Eye (tissue), 1 donor: ENCODE measurements around the gene PGR.
A peak's percentile ranks its signal among the peaks of the same experiment; 100 is the strongest.

Experiments used
- DNase-seq: peaks from one replicate; pipeline ENCODE4 v3.0.0-alpha.2; 2015

Gene PGR

GRCh38 chr11:101129203-101129943 lies at the start of gene PGR:
Gene PGR (minus strand): TSS chr11:101129813. CDS start chr11:101129070, 743 bp downstream.
- peak; percentile 75 for DNase-seq

GRCh38 chr11:101176381-101176780 lies 46.8 kb upstream of the PGR start:
- DNase-seq: no peak

DNA sequence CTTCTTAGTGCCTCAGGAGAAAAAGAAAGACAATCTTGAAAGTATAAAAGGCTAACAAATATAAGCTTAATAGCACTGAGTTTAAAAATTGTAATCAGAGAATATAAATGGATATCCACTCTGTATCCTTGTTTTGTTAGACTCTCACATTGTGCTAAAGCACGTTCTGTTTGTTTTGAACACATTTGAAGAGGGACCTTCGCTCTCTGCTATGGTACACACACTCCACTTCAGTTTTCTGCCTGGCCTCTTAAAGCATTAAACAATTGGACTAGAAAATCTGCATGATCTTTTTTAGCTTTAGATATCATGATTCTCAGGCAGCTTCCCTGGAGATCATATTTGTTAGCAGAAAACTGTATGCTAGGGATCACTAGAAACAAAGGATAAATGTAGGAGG lies 40.3 kb upstream of the PGR start:
- no peak for DNase-seq

DNA sequence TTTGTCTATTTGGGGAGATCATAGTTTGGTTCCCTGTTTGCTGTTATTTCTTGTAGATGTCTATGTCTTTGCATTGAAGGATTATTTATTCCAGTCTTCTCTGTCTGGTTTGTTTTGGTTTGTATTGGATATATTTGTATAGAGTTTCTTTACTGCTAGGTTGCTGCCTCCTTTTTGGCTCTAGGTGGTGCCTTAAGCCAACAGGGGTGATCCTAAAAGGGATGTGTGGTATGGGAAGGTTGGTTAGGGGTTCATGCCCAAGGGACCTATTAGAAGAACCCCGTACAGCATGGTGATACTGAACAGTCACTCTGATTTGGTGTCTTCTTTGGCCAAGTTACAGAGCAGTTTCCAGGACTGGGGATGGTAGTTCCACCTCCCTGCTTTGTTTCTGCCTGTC lies 36.4 kb upstream of the PGR start:
- no peak for DNase-seq

DNA sequence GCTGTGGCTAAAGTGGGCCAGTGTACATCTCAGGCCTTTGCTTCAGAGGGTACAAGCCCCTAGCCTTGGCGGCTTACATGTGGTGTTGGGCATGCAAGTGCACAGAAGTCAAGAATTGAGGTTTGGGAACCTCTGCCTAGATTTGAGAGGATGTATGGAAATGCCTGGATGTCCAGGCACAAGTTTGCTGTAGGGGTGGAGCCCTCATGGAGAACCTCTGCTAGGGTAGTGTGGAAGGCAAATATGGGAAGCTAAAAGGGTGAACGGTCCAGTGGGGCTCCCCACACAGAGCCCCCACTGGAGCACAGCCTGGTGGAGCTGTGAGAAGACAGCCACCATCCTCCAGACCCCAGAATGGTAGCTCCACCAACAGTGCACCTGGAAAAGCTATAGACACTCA lies 28.5 kb upstream of the PGR start:
- no peak for DNase-seq

DNA sequence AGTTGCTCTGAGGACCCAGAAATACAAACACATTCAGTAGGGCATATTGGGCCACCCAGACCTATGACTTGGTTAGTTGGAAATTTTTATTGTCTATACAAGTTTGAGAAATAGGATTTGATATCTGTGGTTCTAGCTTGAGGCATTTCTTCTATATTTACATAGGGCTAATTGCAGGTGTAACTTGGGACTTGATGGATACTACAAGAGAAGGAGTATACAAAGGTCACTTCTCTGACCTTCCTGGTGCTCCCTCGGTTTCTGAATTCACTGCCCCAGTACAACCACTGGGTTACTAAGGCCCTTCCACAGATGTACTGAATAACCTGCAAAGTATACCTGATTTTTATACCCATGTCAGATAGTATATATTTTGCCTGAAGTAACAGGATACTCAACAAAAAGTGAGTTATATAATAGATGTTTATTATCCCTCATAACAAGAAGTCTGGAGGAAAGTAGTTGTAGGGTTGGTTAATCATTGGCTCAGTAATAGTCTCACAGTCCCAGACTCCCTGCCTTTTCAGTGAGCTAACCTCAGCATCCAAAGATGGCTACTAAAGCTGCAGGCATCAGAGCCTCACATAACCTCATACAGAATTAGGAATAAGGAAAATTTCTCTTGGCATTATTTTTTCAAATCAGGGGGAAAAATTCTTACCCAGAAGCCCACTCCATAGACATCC lies 8.8 kb upstream of the PGR start:
- no peak for DNase-seq

DNA sequence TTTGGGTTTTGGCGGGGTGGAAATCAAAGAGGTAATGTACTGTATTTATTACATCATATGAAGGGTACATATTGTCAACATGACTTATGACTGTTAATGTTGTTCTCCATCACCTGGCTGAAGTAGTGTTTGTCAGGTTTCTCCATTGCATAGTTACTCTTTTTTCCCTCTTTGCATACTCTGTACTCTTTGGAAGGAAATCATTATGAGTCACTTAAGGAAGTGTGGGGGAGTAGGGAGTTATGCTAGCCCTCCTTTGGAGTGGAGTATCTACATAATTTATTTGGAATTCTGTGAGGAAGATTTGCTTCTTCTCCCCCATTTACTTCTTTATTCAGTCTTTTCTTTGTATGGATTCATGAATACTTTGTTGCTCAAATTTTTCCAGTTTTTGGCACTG lies 3.6 kb upstream of the PGR start:
- no peak for DNase-seq

GRCh38 chr11:101128571-101129202 lies 926 bp downstream of the PGR start:
- DNase-seq: no peak

DNA sequence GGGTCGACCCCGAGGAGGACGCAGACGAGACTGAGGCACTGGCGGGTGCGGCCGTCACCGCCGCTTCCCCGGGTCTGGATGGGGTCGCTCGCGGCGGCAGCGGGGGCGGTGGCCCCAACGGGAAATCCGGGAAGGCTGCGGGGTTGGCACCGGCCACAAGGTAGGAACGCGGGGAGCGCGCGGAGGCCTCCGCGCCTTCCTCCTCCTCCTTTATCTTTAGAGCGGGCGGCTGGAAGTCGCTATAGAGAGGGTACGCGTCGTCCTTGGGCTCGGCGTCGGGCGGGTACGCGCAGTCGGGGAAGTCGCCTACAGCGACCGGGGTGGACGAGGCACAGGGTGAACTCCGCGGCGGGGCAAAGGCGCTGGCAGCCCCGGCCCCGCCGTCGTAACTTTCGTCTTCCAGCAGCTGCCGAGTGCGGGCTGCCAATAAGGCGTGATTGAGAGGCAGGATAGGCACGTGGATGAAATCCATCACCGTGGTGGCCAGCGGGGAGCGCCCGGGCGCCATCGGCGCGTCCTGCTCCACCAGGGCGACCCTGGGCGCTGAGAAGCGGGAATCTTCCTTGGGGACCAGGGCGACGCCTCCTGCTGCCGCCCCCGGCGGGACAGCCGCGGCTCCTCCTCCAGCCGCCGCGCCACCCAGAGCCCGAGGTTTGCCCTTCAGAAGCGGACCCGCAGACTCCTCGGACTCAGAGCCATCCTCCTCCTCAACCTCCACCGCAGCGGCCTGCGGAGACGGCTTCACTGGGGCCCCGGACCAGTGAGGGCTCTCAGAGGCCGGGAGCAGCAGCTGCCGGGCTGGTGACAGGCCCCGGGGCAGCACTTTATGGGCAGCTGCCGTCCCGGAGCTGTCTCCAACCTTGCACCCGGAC lies 1.7 kb downstream of the PGR start:
- DNase-seq: peak; percentile 74

- DNase-seq: peak; percentile 61
These were observed 2.4 kb downstream of the PGR start for GRCh38 chr11:101127197-101127698.

DNA sequence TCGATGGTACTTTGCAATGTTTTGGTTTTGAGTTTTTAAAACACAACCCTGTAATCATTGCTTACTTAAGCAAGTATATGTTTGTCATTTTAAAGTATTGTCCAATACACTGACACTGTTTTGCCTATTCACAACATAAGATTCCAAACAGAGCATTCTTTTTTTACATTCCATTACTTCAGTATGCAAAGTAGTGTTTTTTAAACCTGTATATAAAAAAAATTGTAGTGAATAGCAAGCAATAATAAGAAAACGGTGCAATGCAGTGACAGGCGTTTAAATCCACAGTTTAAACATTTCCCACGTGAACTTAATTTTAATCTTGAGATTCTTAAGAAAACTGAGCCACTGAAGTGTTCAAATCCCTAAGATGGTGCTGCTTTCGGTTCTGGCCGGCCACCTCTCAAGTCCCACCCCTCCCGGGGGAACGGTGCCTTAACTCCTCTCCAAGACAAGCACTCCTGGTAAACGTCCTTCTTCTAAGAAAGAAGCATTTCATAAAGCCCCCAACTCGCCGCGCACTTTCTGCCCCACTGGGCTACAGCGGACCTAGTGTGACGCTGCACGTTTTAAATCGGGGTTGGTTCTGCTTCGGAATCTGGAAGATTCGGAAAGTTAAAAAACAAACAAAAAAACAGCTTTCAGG lies 2.9 kb downstream of the PGR start:
- DNase-seq: peak; percentile 24

- no peak for DNase-seq
These were observed 13.9 kb downstream of the PGR start for GRCh38 chr11:101115671-101116160.

DNA sequence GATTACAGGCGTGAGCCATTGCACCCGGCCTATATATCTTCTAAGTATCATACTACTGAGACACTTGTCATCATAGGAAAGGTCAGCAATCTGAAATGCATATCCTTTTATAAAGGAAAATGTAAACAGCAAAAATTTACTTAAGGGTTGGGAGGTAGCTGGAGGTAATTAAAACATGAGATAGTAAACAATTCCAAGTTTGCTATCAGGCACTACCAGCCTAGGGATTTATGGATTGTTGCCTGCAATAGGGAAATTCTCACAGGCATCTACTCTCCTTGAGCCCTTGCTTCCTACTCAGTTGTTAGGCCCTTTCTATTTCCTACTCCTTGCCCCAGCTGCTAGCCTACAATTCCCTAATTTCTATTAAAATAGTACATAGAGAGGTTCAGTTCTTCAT lies 16.1 kb downstream of the PGR start:
- DNase-seq: no peak

GRCh38 chr11:101104716-101105115 lies 24.9 kb downstream of the PGR start:
- no peak for DNase-seq

DNA sequence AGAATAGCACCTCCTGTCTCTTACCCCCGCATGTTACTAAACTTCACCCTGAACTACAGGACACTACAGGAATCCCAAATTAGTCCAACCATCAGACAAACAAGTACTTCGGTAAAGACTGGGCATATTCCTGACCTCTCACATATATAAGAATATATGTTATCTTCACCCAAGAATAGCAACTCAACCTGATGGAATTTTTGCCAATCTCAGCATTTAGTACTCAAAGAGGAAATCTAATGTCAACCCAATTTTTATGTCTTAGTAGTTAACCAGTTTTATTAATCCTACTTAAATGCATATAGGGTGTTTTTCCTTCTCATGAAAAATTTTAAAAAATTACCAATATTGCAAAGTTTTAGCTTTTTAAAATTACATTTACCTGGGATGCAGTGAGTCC lies 26.2 kb downstream of the PGR start:
- DNase-seq: no peak

GRCh38 chr11:101100601-101101000 lies 29.0 kb downstream of the PGR start:
- no peak for DNase-seq

GRCh38 chr11:101096036-101096704 lies 33.4 kb downstream of the PGR start:
- no peak for DNase-seq

DNA sequence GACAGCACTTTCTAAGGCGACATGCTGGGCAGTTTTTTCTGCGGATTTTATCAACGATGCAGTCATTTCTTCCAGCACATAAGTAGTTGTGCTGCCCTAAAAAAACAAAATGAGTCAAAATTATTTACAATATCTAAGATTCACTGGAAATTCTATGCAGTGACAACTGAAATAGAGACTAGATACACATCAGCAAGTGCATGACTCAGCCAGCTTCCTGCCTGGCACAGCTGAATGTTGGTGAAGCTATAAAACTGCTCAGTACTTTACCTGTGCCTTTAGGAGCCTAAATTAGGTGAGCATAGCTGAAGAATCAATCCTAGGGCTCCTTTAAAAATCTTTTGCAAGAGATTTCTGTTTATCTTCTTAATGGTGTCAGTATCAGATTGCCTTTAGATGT lies 37.8 kb downstream of the PGR start:
- no peak for DNase-seq

- DNase-seq: no peak
These were observed 38.8 kb downstream of the PGR start for GRCh38 chr11:101090679-101091270.

DNA sequence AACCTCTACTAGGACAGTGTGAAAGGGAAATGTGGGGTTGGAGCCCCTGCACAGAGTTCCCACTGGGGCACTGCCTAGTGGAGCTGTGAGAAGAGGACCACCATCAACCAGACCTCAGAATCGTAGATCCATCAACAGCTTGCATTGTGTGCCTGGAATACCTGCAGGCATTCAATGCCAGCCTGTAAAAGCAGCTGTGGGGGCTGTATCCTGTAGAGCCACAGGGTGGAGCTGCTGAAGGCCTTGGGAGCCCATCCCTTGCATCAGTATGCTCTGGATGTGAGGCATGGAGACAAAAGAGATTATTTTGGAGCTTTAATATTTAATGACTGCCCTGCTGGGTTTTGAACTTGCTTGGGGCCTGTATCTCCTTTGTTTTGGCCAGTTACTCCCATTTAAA lies 46.3 kb downstream of the PGR start:
- no peak for DNase-seq

DNA sequence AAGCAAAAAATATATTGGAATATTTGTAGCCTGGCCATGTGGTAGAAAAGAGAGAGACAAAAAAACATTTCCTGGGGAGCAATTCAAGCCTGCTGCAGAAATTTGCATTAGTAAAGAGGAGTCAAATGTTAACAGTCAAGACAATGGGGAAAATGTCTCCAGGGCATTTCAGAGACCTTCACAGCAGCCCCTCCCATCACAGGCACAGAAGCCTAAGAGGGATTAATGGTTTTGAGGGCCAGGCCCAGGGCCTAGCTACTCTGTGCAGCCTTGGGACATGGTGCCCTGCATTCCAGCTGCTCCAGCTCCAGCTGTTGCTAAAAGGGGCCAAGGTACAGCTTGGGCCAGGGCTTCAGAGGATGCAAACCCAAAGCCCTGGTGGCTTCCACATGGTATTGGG lies 46.8 kb downstream of the PGR start:
- no peak for DNase-seq
